ENCODE results near the gene LRFN5.
"Not testable (repeated sequence)": the region's sequence is repeated elsewhere in the genome, so short reads cannot be mapped to it uniquely, and the experiment has no call there.

LRFN5 gene

DNA sequence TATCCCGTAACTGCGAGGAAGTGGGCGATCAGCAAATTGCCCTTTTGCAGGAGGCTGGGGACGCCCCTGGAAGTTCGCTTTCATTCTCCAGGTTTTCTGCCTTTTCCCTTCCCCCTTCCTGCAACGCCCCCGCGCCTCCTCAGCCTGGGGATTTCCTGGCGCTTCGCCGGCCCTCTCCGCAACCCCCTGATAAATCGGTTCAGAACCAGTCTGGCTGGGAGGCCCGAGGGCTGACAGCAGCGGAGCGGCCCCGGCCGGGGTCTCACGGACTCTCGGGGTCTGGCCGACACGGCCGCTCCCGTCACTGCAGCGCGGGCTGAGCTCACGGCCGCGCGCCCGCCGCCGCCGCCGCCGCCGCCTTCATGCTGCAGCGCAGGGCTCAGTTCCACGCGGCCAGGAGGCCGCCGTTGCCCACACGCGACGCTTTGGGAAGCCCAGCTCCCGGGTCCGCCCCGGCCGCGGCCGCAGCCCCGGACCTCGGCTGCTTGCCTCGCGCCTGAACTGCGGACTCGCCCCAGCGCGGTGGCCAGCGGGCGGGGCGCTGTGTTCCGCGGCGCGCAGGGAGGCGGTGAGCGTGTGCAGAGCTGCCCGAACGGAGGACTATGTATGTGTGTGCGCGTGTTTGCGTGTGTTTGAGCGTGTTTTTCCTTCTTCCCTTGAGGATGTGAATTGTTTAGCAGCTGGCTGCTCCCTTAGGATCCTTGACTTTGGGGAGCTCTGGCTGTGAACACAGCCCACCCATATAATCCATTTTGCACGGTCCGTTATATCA, at the start of gene LRFN5:
LRFN5 (plus strand) TSS at position 345 of the 772 bp plus-strand sequence.
- DNase-seq (ENCODE audit: low read depth) = no peak

DNA sequence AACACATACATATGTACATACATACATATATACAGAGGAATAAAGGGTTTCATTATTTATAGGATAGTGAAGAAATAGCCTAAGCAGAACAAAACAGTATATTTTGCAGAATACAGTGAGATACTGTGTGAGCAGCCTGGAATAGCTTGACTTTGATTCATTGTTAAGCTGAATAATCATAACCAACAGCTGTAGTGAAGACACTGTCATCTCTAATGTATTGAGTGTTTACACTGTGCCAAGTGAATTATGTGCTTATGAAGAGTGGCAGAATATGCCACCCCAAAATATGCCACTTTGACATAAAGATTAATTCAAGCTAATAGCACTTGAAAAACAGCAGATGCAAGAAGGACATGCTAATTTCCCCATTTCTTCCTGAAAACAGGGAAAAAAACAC, 48.2 kb upstream of the LRFN5 start:
- no peak for DNase-seq (ENCODE audit: low read depth)

DNA sequence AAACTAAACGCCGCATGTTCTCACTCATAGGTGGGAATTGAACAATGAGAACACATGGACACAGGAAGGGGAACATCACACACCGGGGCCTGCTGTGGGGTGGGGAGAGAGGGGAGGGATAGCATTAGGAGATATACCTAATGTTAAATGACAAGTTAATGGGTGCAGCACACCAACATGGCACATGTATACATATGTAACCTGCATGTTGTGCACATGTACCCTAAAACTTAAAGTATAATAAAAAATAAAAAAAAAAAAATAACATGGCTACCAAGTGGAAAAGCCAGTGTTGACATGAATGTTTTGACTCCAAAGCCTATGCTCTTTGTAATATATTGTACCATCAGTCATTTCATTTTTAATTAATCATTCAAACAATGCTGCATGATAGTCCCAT, 39.8 kb upstream of the LRFN5 start:
- DNase-seq (ENCODE audit: low read depth) = not testable (repeated sequence)

DNA sequence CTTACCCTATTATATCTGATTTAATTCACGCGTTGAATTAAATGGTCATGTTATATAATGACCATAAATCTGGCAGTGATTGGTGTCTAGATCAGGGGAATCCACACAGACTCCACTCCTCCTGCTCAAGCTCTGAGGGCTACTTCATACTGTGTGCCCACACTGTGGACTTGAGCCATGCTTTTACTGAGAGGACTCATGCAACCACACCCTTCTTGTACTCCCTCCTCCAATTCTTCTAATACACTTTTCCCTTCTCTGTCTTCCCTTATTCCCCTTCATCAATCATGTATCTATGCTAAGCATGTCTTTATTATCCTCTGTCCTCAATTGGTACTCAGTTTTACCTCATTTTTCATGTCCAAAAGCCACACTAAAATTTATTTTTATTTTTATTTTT, 37.7 kb upstream of the LRFN5 start:
- no peak for DNase-seq (ENCODE audit: low read depth)

DNA sequence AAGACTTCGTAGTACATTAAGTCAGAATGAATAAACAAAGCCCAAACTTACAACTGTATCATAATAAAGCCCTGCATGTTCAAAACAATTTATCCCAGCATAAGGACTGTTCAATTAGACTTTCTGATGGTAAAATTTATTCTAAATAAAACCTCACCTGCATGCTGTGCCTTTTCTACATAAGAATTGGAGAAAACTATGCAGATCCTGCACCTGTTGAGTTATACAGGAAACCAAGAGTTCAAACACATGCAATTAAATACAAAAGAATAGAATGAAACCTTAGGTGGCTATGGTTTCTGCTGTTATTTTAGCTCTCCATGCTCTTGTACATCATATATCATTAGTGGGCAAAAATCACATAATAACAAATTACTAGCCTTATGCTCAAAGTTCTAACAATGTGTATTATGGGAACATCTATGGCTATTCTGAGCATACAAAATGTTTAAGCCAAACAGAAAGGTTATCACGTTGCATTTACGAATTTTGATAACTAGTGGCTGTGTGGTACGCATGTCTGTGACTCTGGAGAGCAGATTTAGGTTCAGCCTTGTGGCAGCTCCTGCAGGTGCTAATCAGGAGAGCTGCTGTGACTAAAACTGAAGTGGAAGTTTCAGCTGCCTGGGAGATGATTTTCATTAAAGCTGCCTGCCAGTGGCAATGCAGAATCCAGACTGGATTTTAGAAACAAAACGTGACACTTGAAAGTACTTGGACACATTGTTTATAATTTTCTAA, 36.1 kb upstream of the LRFN5 start:
- DNase-seq (ENCODE audit: low read depth) = no peak

DNA sequence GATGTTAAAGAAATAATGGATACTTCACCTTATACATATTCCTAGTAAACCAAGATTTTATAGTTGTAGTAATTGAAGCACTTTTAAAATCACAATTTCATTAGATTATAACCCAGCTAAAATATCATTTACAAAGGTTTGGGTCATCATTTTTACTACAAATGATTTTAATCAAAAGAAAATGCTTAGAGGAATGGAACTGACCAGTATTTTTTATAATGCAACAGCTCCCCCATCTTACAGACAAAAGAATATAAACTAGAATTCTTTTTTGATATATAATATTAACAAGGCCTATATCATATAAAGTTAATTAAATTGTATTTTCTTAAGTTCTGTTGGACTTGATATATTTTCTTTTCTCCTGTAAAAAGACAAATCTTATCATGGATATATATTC, 20.4 kb upstream of the LRFN5 start:
- DNase-seq (ENCODE audit: low read depth) = no peak

DNA sequence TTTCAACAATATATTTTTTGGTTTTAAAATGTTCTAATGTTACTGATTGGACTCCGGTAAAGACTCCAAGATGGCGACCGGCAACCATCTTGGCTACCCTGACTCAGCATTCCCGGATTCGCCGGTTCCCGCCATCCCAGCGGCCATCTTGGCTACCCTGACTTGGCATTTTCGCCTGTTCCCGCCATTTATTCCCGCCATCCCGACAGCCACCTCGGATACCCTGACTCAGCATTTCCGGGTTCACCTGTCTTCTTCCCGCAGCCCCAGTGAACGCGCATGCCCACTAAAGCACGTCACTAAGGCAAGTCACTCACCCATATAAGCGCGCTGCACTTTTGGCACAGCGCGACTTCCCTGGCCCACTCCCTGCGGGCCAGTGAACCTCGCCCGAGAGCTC, 9.0 kb upstream of the LRFN5 start:
- no peak for DNase-seq (ENCODE audit: low read depth)

DNA sequence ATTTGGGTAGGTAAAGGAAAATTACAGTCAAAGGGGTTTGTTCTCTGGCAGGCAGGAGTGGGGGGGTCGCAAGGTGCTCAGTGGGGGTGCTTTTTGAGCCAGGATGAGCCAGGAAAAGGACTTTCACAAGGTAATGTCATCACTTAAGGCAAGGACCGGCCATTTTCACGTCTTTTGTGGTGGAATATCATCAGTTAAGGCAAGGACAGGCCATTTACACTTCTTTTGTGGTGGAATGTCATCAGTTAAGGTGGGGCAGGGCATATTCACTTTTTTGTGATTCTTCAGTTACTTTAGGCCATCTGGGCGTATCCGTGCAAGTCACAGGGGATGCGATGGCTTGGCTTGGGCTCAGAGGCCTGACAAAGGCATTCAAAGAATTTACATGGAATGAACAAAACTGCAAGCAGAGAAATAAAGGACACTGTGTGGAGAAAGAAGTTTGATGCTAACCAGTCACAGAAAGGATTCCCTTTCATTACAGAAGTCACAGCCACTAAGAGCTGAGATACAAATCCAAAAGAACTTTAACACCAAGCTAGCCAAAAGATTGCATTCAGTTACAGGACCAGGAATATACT, 6.8 kb upstream of the LRFN5 start:
- DNase-seq (ENCODE audit: low read depth) = not testable (repeated sequence)

DNA sequence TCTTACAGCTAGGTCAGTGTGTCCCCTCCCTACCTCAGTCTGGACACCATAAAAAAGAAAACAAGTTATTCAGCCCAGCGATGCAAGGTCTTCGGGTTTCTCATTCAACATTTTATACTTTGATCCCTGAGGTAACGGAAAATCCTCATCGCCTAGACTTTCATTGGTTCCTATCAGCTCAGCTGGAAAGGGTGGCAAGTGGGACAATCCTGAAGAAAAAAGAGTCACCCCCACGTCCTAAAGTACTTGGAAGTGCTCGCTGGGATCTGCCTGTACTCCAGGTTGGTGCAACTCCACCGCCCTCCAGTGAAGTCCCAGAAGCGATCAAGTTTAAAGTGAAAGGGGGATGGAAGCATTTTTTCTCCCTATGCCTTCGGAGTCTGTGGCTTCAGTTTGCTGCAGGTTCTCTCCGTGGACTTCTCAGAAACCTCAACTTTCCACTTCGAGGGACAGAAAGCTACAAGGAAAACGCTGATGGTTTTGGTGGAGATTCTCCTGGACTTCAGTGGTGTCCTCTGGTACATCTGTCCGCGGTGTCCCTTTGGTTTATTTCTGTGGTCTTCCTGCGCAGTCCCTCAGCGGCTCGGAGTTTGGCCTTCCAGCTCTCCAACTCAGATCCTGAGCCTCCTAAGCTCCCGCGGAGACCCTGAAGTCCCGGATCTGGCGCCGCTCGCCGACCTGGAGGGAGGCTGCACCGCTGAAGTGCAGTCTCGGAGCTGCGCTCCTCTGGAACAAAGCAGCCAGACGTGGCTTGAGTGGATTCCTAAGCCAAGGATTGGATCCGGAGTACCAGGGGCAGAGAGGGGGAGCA, 1.8 kb upstream of the LRFN5 start:
- no peak for DNase-seq (ENCODE audit: low read depth)

DNA sequence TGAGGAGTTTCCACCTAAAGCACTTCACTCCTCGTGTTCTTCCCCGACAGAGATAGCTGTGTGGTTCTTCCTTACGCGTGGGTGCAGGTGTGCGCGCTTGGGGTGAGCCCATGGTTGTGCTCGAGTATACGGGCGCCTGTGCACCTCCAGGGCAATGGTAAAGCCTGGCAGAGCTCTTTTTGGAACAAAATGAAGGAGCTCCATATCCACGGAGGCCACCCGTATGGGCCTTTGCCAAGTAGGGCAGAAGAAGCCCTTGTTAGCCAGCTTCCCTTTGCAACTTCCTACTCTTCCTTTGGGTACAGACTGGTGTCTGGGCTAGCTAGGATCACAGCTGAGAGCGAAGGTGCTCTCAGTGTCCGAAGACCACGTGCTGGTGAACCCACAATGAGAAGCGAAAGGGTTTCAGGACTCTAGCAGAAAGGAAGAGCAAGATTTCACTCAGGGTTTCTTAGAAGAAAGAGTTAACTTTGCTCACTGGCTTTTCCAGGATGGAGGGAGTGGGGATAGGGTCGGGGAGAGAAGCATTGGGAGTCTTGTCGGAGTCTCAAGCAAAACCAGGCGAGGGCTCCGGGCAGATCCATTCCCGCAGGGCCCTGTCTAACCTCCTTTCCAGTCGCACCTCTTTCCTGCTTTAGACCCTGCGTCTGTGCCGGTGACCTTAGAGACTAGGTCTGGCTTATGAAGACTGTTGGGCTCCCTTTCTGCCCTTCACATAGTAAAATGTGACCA, 960 bp upstream of the LRFN5 start:
- no peak for DNase-seq (ENCODE audit: low read depth)

DNA sequence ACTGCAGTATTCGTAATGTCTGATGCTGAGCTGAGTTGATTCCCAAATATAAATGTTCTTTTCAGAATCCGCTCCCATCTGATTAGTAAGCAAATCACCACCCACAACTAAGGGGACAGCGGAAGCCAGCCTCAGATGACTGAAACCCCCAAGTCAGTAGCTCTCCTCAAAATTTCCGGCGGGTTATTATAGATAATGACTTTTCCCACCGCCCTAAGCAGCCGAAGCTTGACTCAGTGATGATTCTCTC, 469 bp upstream of the LRFN5 start:
- no peak for DNase-seq (ENCODE audit: low read depth)

DNA sequence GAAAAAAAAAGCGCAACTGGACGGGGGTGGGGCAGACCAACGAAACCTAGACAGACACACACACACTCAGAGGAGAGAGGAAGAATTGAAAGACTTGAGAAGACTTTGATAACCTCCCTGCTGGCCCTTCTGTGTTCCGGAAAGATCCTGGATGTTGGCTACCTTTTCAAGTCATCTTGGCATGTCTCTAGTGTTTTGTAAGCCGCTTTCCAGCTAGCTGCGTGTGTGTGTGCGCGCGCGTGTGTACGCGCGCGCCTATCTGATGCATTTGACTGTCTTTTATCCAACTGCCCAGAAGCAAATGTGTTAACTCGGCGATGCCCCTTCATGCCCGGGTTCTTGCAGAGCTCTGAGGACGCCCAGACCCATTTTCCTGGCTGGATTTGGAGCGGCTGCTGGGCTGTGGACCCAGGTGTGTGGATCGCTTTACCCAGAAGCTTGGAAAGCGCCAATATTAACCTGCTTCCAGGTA, 664 bp downstream of the LRFN5 start:
- DNase-seq (ENCODE audit: low read depth) = no peak

DNA sequence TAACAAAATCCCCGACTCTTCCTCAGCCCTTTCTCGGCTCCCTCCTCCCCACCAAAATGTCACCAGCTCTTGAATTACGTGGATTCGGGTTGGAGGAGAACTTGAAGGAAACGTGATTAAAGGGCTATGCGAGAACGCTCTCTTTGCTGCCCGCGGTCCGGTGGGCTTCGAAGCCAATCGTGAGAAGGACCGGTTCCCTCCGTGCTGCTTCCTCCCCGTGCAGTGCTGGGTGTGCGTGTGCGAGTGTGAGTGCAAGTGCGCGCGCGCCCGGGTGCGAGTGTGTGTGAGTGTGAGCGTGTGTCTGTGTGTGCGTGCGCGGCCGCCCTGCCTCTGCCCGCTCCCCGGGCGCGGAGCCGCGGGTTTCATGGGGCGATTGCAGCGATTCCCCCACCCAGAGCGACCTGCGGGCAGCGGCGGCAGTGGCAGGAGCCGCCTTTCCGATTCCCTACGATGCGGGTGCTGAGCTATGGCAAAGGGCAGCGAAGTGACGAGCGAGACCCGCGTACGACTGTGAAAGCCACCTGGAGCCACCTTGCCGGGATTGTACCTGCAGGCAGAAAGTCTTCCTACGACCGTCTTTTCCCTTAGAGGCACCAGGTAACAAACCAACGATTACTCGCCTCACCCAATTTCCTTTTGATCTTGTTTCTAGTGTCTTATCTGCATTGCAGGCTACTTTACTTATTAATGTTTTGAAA, 1.4 kb downstream of the LRFN5 start:
- DNase-seq (ENCODE audit: low read depth) = no peak

DNA sequence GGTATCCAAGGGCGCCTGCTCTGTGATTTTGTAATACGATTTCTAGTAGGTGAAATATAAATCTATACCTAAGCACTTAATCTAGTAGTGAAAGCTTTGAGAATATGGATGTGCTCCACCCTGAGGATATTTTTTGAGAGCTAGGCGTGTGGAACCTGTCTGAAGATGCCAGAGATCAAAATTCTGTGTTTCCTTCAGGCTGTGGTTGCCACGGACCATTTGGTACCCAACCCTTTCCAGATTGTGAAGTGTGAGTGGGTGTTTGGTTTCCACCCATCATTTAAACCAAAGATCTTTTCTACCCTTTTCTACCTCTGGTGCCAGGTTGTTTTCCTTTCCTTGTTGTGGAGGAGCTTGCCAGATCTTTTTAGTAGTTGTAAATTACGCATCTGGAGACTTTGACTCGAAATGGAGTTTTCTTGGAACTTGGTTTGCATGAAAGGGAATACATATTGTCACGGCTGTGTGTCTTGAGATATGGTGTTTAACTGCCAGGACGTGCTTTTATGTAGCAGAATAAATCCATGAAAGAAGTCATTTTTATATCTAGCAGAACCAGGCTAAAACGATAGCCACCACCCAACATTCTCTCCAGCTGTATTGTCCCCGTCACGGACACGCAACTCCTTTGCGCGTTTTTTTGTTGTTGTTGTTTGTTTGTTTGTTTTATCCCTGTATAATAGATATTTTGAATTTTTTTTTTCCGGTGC, 2.2 kb downstream of the LRFN5 start:
- DNase-seq (ENCODE audit: low read depth) = no peak

DNA sequence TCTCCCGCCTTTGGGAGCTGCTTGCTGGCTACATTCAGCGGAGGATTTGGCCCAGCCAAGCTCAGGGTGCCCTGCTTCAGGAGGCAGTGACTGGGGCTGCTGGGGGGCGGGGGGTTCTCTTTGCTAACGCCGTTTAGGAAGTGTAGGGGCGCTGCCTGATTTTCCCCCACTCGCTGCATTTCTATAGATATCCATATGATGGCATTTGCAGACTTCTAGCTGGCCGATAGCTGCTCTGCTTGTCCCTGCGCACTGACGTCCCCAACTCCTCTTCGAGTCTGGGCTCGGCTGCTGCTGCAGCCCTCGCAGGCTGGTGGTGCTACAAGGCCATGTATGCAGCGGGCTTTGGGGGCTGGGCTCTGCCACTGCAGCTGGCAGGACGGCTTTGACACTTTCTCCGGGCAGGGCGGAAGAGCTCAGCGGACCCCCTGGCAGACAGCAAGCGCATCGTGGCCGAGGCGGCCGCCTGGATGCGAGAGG, 3.1 kb downstream of the LRFN5 start:
- no peak for DNase-seq (ENCODE audit: low read depth)

DNA sequence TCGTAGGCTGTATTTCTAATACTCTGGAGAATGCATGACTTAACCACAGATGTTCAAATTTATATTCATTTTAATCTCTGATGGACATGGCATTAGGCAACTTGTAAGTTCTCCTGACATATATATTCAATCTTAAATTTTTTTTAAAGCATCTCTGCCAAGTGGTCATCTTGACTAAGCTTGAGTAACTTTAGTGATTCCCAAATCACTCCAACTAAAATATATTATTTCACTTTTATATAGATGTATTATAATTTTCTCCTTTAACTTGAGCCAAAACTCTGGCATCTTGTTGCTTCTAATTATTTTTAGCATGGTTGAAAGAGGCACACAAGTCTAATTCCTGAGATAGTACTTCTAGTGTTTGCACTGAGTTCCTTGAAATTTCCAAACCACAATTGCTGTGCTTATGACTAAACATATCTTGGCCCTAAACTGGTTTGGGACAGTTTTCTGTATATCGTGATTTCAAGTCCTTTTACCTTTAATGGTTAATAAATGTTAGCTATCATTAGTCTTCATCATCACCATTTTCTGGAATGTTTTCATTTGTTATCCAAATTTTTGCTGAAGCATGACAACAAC, 8.4 kb downstream of the LRFN5 start:
- no peak for DNase-seq (ENCODE audit: low read depth)

DNA sequence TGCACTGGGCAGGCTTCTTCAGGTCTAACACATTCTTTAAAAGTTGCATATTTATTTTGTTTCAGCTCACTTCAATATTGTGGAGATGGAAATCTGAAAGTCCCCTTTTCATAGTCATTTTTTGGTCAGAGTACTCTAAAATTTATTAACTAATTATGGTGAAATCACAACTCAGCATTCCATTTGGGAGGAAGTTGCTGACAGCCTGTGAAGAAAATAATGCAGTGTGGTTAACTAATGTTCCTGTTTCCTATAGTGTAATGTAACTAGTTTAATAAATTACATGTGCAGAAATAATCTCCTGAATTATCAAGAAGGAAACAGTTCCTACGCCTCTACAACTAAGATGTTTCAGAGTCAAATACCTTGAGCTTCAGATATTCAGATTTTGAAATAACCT, 17.1 kb downstream of the LRFN5 start:
- no peak for DNase-seq (ENCODE audit: low read depth)

DNA sequence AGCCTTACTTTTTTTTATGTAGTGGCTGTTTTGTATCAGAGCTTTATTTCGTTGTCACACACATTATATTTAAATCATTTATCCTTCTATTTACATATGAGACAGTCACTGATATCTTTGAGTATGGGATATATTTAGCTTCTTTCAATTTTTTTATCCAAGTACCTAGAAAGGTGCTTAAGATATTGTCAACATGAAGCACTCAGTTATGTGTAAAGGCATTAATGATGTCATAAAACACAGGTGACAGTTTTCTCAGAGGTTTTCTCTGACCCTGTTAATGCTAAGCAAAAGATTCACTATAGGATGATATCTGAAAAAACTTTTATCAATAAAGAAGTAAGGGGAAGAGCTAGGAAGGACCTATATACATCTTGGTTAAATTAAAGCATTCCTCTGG, 23.2 kb downstream of the LRFN5 start:
- DNase-seq (ENCODE audit: low read depth) = no peak

DNA sequence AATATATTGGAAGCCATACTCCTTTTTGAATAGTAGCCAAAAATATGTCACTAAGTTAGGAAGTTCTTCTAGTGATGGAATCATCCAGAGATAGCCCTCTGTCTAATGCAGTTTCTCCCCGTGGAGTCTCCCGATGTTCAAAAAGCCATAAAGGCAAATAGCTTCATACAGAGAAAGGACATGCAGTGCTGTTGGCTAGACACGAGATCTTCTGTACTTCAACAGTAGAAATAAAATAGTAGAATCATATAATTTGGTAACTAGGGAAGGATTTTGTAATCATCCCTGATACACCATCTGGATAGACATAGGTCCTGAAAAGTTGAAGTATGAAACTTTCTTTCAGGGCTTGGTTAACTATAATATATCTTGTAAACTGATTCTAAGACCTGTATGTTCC, 27.6 kb downstream of the LRFN5 start:
- DNase-seq (ENCODE audit: low read depth) = no peak
